Muscle layer of duodenum (tissue), 2 donors: ENCODE data around the gene LCN2.
A peak's percentile ranks its signal among the peaks of the same experiment; 100 is the strongest.

Experiments
- H3K27ac ChIP-seq: one replicate; pipeline ENCODE4 v1.7.0; 2013; ENCODE audit warnings: mild to moderate bottlenecking, low read length
- H3K27me3 ChIP-seq: one replicate; pipeline ENCODE4 v1.7.0; 2013; ENCODE audit warnings: low read depth, mild to moderate bottlenecking, control low read depth, low read length
- H3K36me3 ChIP-seq, 2 donors: one replicate each; pipeline ENCODE4 v1.7.0; 2013; ENCODE audit warnings: low read length in 2 of 2, control low read depth in 1 of 2, mild to moderate bottlenecking in 1 of 2; ENCODE audit not compliant: insufficient read depth in 2 of 2, control insufficient read depth in 1 of 2
- H3K4me1 ChIP-seq, 2 donors: one replicate each; pipeline ENCODE4 v1.7.0; 2013; ENCODE audit warnings: low read length in 2 of 2, mild to moderate bottlenecking in 2 of 2, control low read depth in 1 of 2, moderate library complexity in 1 of 2; ENCODE audit not compliant: insufficient read depth in 2 of 2, control insufficient read depth in 1 of 2
- H3K4me3 ChIP-seq, 2 donors: one replicate each; pipeline ENCODE4 v1.7.0; 2013; ENCODE audit warnings: low read length in 2 of 2, low read depth in 1 of 2, mild to moderate bottlenecking in 1 of 2
- H3K9me3 ChIP-seq, 2 donors: one replicate each; pipeline ENCODE4 v1.7.0; 2013; ENCODE audit warnings: low read length in 2 of 2, control low read depth in 1 of 2, mild to moderate bottlenecking in 1 of 2; ENCODE audit not compliant: control insufficient read depth in 1 of 2
- donor health status: healthy.

The LCN2 gene

DNA sequence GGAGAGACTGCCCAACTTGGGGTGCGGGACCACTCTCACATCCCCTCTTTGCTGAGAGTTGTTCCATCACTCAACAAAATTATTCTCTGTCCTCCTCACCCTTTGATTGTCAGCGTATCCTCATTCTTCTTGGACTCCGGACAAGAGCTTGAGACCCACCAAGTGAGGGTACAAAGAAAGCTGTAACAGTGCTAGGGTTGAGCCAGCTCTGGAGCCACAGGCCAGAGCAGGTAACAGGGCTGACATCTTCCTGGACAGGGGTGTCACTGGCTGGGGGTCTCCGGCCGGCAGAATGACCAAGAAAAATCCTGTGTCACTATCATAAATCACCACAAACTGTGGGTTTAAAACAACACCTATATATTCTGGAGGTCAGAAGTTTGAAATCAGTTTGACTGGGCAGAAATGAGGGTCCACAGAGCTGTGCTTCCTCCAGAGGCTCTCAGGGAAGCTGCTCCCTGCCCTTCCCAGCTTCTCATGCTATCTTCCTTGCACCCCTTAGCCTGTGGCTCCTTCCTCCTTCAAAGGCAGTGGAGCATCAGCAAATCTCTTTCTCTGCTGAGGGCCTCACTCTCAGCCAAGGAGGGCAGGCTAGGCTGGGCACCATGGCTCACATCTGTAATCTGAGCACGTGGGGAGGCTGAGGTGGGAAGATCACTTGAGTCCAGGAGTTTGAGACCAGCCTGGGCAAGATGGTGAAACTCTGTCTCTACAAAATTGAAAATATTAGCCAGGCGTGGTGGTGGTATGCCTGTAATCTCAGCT, 6.7 kb downstream of the LCN2 start:
- Histone ChIP-seq H3K4me3 (no peak overlapping the region), H3K9me3 (no peaks in the 10 kb centered on the region), H3K36me3 (no peaks in the 10 kb centered on the region), H3K4me1 (peaks cover 2 to 7% of the 10 kb centered on the region in 2 donors), H3K27ac (no peak overlapping the region), H3K27me3 (no peaks in the 10 kb centered on the region)

DNA sequence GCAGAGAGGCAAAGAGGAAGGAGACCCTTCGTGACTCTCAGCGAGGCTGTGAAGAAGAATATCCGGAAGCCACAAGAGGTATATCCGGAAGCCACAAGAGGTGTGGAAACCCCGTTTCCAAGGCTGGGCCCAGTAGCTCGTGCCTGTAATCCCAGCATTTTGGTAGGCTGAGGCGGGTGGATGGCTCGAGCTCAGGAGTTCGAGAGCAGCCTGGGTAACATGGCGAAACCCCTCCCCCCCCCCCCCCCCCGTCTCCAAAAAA, 10.2 kb downstream of the LCN2 start:
- Histone ChIP-seq H3K4me1 (peaks cover 4 to 12% of the 10 kb centered on the region in 2 donors), H3K9me3 (no peaks in the 10 kb centered on the region), H3K4me3 (peak overlapping the region; percentile 60 to 77), H3K27ac (peak overlapping the region; percentile 63), H3K36me3 (peaks cover 17 to 22% of the 10 kb centered on the region in 2 donors), H3K27me3 (no peaks in the 10 kb centered on the region)

DNA sequence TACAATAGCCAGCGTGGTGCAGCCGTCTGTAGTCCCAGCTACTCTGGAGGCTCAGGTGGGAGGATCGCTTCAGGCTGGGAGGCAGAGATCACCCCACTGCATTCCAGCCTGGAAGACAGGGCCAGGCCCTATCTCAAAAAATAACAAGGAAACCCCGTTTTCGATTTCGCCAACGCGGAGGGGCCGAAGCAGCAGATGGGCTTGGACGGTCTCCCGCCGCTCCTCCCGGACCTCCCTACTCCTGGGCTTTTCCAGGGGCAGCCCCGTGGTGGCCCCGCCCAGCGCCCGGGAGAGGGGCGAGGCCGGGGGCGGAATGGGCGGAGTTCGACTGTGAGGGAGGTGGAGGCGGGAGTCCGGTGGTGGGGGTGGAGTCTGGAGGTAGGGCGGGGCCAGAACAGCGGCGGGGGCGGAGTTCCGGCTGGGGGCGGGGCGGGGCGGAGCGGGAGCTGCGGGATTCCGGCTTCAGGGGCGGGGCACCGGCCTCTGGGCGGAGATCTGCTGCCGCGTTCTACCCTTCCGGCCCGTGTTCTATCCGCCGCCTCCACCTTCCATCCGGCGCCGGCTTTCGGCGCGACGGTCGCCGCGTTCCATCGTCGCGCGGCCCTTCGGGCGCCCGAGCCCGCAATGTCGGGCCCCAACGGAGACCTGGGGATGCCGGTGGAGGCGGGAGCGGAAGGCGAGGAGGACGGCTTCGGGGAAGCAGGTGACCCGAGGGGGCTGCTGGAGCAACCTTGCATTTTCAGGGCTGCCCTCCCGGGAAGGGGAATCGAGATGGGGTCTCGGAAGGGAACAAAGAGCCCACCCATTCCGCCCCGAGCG, 10.7 kb downstream of the LCN2 start, which contains the start of gene BBLN:
TSS of gene BBLN (plus strand) at position 482 of the 819 bp plus-strand sequence. CDS start at position 625, 143 bp downstream.
- peak within 1 kb of the TSS; percentile 63 for H3K27ac ChIP-seq
- H3K9me3 ChIP-seq = no peaks in the 10 kb centered on the region
- peaks cover 17 to 26% of the 10 kb centered on the region in 2 donors for H3K36me3 ChIP-seq
- H3K27me3 ChIP-seq = no peaks in the 10 kb centered on the region
- H3K4me1 ChIP-seq = peaks cover 4 to 12% of the 10 kb centered on the region in 2 donors
- peak within 1 kb of the TSS; percentile 77 for H3K4me3 ChIP-seq

DNA sequence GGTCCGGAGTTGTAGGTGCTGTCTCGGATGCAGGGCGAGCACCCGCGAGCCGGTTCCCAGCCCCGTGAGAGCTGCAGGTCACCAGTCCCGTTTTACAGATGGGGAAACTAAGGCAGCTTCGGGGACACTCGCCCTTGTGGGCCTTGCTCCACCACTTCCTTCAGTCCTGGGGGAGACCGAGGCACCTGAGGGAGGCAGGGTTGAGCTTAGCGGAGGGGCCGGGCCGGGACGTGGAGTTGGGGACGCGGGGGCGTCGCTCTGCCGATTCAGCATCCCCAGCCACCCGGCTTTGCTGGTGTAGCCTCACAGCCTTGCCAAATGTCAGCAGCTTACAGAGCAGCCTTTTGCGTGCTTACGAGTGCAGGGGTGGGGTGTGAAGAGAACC, 11.3 kb downstream of the LCN2 start:
- Histone ChIP-seq H3K27ac (no peak overlapping the region), H3K4me3 (peak overlapping the region; percentile 77), H3K27me3 (no peaks in the 10 kb centered on the region), H3K36me3 (peaks cover 17 to 27% of the 10 kb centered on the region in 2 donors), H3K9me3 (no peaks in the 10 kb centered on the region), H3K4me1 (peaks cover 4 to 12% of the 10 kb centered on the region in 2 donors)

DNA sequence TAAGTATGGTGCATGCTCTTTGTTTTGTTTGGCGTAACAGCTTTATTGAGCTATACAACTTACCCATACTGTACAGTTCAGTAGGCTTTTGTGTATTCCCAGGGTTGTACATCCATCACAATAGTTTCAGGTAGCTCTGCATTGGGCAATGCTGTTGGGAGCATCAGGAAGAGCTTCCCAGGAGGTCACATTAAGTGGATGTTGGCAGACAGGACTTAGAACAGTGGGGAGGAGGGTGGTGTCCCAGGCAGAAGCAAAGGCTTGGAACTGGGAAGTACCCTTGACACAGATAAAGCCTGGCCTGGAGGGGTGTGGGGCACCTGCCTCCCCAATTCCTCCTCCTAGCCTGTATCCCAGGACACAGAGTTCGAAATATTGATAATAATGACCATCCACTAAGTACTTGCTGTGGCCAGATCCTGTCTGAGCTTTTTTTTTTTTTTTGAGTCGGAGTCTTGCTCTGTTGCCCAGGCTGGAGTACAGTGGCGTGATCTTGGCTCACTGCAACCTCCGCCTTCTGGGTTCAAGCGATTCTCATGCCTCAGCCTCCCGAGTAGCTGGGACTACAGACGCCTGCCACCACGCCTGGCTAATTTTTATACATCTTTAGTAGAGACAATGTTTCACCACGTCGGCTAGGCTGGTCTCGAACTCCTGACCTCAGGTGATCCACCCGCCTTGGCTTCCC, 12.1 kb downstream of the LCN2 start:
- Histone ChIP-seq H3K27ac (no peak overlapping the region), H3K4me3 (peak overlapping the region; percentile 77), H3K36me3 (peaks cover 17 to 35% of the 10 kb centered on the region in 2 donors), H3K9me3 (no peaks in the 10 kb centered on the region), H3K27me3 (no peaks in the 10 kb centered on the region), H3K4me1 (peaks cover 4 to 12% of the 10 kb centered on the region in 2 donors)

DNA sequence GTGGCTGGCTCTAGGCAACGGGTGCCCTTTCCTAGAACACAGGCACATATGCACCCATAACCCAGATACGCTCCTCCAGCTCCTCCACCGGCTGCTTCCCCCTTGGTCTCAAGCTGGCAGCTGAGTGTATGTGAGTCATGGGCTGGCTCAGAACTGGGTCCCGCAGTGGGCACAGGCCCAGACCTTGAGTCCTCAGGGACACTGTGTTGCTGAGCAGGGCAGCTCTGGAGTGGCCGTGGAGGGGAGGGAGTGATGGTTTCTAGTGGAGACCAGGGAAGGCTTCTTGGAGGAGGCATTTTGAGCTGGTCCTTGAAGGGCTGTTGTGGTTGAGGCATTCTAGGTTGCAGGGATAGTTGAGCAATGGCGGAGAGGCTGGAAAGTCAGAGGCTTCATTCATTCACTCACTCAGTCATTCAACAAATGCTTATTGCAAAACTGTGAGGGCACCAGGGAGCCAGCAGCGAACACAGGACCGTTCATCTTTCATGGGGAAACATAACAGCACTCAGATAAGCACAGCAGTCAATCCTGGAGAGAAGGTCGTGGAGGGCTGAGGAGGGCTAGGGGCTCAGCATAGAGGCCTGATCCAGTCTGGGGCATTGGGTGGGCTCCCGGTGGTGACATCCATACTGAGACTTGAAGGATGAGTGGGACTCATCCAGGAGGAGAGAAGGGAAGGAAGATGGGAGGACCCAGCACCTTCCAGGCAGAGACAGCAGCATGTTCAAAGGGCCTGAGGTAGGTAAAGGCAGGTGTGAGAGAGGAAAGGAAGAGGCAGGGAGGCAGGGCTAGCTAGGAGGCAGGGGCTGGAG, 13.2 kb downstream of the LCN2 start:
- Histone ChIP-seq H3K9me3 (no peaks in the 10 kb centered on the region), H3K27ac (no peak overlapping the region), H3K4me1 (peaks cover 4 to 12% of the 10 kb centered on the region in 2 donors), H3K36me3 (peaks cover 26 to 45% of the 10 kb centered on the region in 2 donors), H3K27me3 (no peaks in the 10 kb centered on the region), H3K4me3 (no peak overlapping the region)

DNA sequence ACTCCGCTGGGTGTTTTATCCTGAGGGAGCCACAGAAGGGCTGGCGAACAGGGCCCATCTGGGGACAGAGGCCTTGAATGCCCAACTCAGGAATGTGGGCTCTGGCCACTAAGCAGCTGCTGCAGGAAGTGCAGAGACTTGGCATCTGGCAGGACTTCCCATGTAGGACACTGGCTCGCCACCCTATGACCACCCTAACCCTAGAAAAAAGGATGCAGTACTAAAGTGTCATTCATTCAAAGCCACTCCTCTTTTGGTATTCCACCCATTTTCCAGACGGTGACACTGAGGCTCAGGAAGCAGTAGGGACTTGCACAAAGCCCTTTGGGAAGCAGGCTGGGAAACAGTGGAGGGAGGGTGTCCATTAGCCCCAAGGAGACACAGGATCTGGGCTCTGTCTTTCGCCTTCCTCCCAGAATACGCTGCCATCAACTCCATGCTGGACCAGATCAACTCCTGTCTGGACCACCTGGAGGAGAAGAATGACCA, 13.8 kb downstream of the LCN2 start:
- H3K4me1 ChIP-seq = peaks cover 4 to 12% of the 10 kb centered on the region in 2 donors
- H3K27ac ChIP-seq = no peak overlapping the region
- no peaks in the 10 kb centered on the region for H3K9me3 ChIP-seq
- no peaks in the 10 kb centered on the region for H3K27me3 ChIP-seq
- peaks cover 29 to 52% of the 10 kb centered on the region in 2 donors for H3K36me3 ChIP-seq
- H3K4me3 ChIP-seq = no peak overlapping the region

DNA sequence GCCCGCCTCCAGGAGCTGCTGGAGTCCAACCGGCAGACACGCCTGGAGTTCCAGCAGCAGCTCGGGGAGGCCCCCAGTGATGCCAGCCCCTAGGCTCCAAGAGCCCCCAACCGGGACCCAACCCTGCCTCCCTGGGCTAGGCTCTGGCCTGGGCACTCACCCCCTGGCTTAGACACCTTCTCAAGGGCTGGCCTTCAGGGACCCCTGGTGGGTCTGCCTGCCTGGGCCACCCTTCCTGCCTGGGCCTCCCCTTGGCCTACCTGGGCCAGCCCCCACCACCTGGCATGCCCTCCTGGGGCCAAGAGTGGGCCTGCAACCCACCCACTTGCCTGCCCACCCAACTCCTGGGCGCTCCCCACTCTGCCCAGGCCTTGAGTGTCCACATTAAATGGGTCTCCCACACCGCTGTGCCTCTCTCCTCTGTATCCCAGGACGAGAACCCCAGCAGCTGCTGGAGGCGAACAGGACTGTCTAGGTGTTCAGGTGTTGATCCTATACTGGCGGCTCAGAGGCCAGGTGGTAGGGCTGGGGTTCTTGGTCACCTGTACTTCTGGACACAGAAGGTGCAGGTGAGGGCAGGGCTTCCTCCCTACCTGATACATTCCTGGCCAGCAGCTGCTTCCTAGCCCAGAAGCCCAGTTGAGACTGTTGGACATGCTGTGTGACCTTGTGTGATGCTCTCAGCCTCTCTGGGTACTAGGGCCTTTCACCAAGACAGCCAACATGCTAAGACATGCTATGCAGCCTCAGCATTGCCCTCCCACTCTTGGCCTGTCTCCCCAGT, 14.5 kb downstream of the LCN2 start:
- H3K4me3 ChIP-seq = no peak overlapping the region
- H3K4me1 ChIP-seq = peaks cover 4 to 12% of the 10 kb centered on the region in 2 donors
- no peaks in the 10 kb centered on the region for H3K27me3 ChIP-seq
- no peaks in the 10 kb centered on the region for H3K9me3 ChIP-seq
- H3K36me3 ChIP-seq = peaks cover 33 to 57% of the 10 kb centered on the region in 2 donors
- no peak overlapping the region for H3K27ac ChIP-seq

DNA sequence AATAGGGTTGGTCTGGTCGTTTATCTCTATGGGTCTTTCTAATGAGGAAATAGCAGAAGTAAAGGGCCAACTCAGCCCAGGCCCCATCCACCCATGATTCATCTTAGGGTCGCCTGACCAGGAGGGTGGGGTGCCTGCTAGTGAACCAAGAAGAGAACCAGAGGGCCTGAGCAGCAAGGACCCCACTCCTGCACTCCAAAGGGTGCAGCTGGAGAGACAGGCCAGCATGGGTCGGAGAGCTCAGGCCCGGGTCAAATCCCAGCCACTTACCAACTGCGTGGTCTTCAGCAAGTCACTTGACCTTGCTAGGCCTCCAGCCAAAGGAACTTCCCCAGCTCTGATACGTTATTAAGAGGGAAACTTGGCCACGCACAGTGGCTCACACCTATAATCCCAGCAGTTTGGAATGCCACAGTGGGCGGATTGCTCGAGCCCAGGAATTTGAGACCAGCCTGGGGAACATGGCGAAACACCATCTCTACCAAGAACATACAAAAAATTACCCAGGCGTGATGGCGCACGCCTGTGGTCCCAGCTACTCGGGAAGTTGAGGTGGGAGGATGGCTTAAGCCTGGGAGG, 15.1 kb downstream of the LCN2 start:
- Histone ChIP-seq H3K36me3 (peaks cover 40 to 63% of the 10 kb centered on the region in 2 donors), H3K27ac (no peak overlapping the region), H3K9me3 (no peaks in the 10 kb centered on the region), H3K27me3 (no peaks in the 10 kb centered on the region), H3K4me3 (no peak overlapping the region), H3K4me1 (peaks cover 4 to 12% of the 10 kb centered on the region in 2 donors)

DNA sequence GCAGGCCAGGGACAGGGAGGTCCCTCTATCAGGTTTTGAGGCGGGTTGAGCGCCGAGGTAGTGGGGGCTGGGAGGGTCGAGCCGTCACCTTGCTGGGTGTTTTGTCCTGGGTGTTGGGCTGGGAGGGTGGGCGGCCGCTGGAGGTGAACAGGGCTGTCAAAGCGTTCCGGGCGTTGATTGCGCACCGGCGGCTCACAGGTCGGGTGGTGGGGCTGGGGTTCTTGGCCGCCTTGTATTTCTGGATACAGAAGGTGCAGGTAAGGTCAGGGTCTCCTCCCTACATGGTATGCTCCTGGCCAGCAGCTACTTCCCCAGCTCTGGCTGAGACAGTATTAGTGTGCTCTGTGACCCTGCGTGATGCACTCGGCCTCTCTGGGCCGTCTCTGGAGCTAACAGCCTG, 16.9 kb downstream of the LCN2 start:
- H3K27ac ChIP-seq = no peak overlapping the region
- no peaks in the 10 kb centered on the region for H3K9me3 ChIP-seq
- H3K4me3 ChIP-seq = no peak overlapping the region
- peaks cover 0 to 2% of the 10 kb centered on the region in 2 donors for H3K4me1 ChIP-seq
- peaks cover 49 to 77% of the 10 kb centered on the region in 2 donors for H3K36me3 ChIP-seq
- H3K27me3 ChIP-seq = no peaks in the 10 kb centered on the region
